Activated T-helper 2 cell treated with anti-CD3 and anti-CD28 coated beads, Interferon-gamma antibody, Interleukin-2, Interleukin-4, amounts not matched to agents 10 μg/mL and 5 μg/mL and 100 μg/mL, durations not matched to agents 14 hours and 24 hours and 36 hours (primary cell): ENCODE results near the gene SLAMF8. TPM values are rescaled to one million over a fixed set of nuclear protein-coding genes. Genes with fewer than 3 reads are reported as not detected.

Experiments
- DNase-seq: peaks from one replicate; pipeline ENCODE4 v3.0.0; 2021; ENCODE audit warnings: low spot score
- H3K27ac Mint-ChIP-seq: one replicate; pipeline ENCODE4 v1.8.0; 2021; ENCODE audit warnings: mixed read lengths
- H3K27me3 Mint-ChIP-seq: one replicate; pipeline ENCODE4 v1.8.0; 2021; ENCODE audit warnings: low read depth, mixed read lengths
- H3K36me3 Mint-ChIP-seq: one replicate; pipeline ENCODE4 v1.8.0; 2021; ENCODE audit warnings: low read depth, mixed read lengths
- H3K4me1 Mint-ChIP-seq: one replicate; pipeline ENCODE4 v1.8.0; 2021; ENCODE audit warnings: low read depth, mixed read lengths
- H3K4me3 Mint-ChIP-seq: one replicate; pipeline ENCODE4 v1.8.0; 2021; ENCODE audit warnings: low read depth, mild to moderate bottlenecking, moderate library complexity, mixed read lengths
- H3K9me3 Mint-ChIP-seq: one replicate; pipeline ENCODE4 v1.8.0; 2021; ENCODE audit warnings: mixed read lengths
- intact Hi-C: fragments of 100-400 bp; cut with micrococcal nuclease; formaldehyde crosslinking; loops from one replicate; pipeline ENCODE4 v1.15.1; 2023
- total RNA-seq: library from RNA; stranded (reverse); gene quantifications from 2 replicates; pipeline ENCODE4 v1.2.3, GENCODE V29; 2022

The SLAMF8 gene
- 0.34 and 0.71 TPM in 2 replicates for total RNA-seq

- intact Hi-C loops: no loop called here
- H3K36me3 Mint-ChIP-seq: peaks cover 5% of the 10 kb centered on the region
- H3K4me3 Mint-ChIP-seq: no peak within 1 kb of the TSS
- peak within 1 kb of the TSS; percentile 39 for H3K27ac Mint-ChIP-seq
- H3K27me3 Mint-ChIP-seq: peaks cover 8% of the 10 kb centered on the region
- peaks cover 38% of the 10 kb centered on the region for H3K4me1 Mint-ChIP-seq
- peak; percentile 35 for DNase-seq
- no peaks in the 10 kb centered on the region for H3K9me3 Mint-ChIP-seq
Measured at GRCh38 chr1:159826441-159827101, at the start of gene SLAMF8. TSS of gene SLAMF8 (plus strand) at chr1:159826873. CDS start at chr1:159826899, 26 bp downstream.

DNA sequence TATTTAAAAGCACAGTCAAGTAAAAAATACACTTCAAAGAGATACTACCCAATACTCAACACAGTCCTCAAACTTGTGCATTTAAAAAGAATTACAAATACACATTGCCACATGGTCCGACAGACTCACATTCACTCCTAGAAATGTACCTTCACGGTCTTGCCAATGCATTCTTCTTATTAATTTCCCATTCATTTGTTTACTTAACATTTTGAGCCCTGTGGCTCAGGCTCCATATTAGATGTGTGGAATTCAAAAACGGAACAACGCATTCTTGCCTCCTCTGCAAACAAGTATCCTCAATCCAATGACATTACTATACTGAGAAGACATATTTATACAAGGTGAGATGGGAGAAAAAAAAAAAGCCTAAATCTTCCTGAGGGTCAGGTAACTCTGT lies 48.4 kb upstream of the SLAMF8 start:
- H3K4me3 Mint-ChIP-seq: no peak overlapping the region
- H3K4me1 Mint-ChIP-seq: peaks cover 7% of the 10 kb centered on the region
- intact Hi-C loops: no loop called here
- no peaks in the 10 kb centered on the region for H3K9me3 Mint-ChIP-seq
- H3K36me3 Mint-ChIP-seq: no peaks in the 10 kb centered on the region
- no peak overlapping the region for H3K27ac Mint-ChIP-seq
- DNase-seq: no peak
- peaks cover 21% of the 10 kb centered on the region for H3K27me3 Mint-ChIP-seq

DNA sequence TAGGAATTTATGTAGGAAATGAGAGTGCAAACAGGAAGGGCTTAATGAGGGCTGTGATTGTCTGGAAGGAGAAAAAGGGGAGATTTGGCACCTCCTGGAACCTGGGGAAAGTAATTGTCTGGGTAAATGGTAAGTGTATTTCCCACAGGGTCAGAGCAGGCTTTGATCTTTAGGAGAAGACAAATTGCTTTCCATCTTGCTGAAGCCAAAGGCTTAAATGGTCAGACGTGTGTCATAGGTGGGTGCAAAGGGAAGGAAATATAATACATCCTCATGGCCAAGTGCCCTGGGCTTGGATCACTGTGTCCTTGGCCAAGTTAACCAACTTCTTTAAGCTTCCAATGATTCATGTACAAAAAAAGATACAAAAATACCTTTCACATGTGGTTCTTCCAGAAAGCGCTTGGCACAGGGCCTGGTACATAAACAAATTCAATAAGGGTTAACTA lies 47.2 kb upstream of the SLAMF8 start:
- H3K27me3 Mint-ChIP-seq: peaks cover 21% of the 10 kb centered on the region

GRCh38 chr1:159780583-159781582 lies 45.8 kb upstream of the SLAMF8 start, which contains the start of gene DUSP23:
TSS of gene DUSP23 (plus strand) at chr1:159780962. CDS start at chr1:159781101, 139 bp downstream.
- intact Hi-C loops: loop anchor here (1.0 to 5.0 kb wide), 5 partner anchors 41 to 251 kb away; partner anchors contain the start of gene PIGM
- Mint-ChIP-seq H3K9me3 (no peaks in the 10 kb centered on the region), H3K4me3 (peak within 1 kb of the TSS; percentile 73), H3K4me1 (peaks cover 7% of the 10 kb centered on the region), H3K27ac (peak within 1 kb of the TSS; percentile 39), H3K36me3 (no peaks in the 10 kb centered on the region), H3K27me3 (peaks cover 18% of the 10 kb centered on the region)
- peak; percentile 96 for DNase-seq

More for the DNA sequence above, 47.2 kb upstream of the SLAMF8 start:
- intact Hi-C loops: no loop called here
- peaks cover 7% of the 10 kb centered on the region for H3K4me1 Mint-ChIP-seq
- no peak overlapping the region for H3K4me3 Mint-ChIP-seq
- no peaks in the 10 kb centered on the region for H3K36me3 Mint-ChIP-seq
- DNase-seq: no peak
- H3K9me3 Mint-ChIP-seq: no peaks in the 10 kb centered on the region
- no peak overlapping the region for H3K27ac Mint-ChIP-seq

GRCh38 chr1:159781992-159782391 lies 44.7 kb upstream of the SLAMF8 start:
- intact Hi-C loops: loop anchor here (2.0 to 5.0 kb wide), 3 partner anchors 40 to 250 kb away; partner anchors contain the start of gene PIGM
- H3K9me3 Mint-ChIP-seq: no peaks in the 10 kb centered on the region
- peaks cover 7% of the 10 kb centered on the region for H3K4me1 Mint-ChIP-seq
- DNase-seq: no peak
- no peaks in the 10 kb centered on the region for H3K36me3 Mint-ChIP-seq
- peak overlapping the region; percentile 73 for H3K4me3 Mint-ChIP-seq
- H3K27me3 Mint-ChIP-seq: peaks cover 19% of the 10 kb centered on the region
- H3K27ac Mint-ChIP-seq: no peak overlapping the region

DNA sequence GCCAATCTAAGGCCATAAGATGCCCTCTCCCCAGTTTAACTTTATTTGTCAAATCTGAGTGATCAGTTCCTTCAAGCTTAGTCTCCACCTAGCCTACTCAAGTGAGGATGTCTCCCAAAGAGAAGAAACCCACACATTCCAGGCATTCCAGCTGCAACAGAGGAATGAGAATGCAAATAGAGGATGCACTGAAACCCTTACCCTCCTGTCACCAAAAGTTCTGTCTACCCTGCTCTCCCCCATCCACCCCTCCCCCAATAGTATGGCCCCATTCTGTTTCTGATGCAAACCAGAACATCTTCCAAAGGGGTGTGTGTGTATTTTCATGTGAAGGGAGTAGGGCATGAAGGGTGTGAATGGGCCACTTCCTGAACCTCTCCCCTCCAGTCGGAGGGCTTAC lies 42.9 kb upstream of the SLAMF8 start:
- Mint-ChIP-seq H3K4me3 (no peak overlapping the region), H3K27ac (no peak overlapping the region), H3K36me3 (no peaks in the 10 kb centered on the region), H3K4me1 (peaks cover 7% of the 10 kb centered on the region), H3K9me3 (no peaks in the 10 kb centered on the region), H3K27me3 (peaks cover 12% of the 10 kb centered on the region)
- no peak for DNase-seq
- intact Hi-C loops: loop anchor here (5.0 kb wide), 2 partner anchors 39 to 249 kb away; partner anchors contain the start of gene PIGM

DNA sequence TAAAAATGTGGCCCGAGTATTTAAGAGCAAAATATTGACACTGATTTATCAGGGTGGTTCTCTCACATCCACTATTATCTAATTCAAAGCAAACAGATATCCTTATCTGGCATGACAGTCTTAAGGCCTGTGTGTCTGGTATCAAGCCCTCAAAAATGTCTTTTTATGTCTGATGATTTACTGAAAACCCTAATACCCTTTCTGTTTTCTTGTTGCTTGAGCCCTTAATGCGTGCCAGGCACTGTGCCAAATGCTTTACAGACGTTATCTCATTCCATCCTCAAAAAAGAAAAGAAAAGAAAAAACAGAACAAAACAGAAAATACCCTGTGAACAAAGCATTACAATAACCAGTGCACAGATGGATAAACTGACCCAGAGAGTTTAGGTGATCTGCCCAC lies 40.2 kb upstream of the SLAMF8 start:
- Mint-ChIP-seq H3K36me3 (no peaks in the 10 kb centered on the region), H3K27me3 (peaks cover 9% of the 10 kb centered on the region), H3K4me1 (peaks cover 3% of the 10 kb centered on the region), H3K4me3 (no peak overlapping the region), H3K27ac (no peak overlapping the region), H3K9me3 (no peaks in the 10 kb centered on the region)
- intact Hi-C loops: no loop called here
- DNase-seq: no peak

DNA sequence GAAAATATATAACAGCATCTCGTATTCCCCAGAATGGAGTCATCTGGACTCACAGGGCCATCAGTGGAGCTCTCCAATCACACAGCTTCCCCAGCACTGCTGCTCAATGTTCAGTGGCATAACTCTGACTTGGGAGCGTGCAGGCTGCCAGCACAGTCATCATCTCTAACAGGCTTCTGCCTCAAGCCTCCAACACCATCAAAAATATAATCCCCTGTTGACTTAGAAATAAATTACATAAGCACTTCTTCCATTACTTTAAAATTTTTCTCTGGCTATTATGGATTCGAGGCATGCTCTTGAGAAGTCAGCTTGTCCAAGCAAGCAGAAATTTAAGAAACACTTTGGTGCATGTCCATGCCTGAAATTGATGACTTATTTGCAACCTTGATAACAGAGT lies 39.7 kb upstream of the SLAMF8 start:
- intact Hi-C loops: no loop called here
- H3K4me1 Mint-ChIP-seq: no peaks in the 10 kb centered on the region

GRCh38 chr1:159790237-159790917 lies 36.3 kb upstream of the SLAMF8 start:
- Mint-ChIP-seq H3K27ac (no peak overlapping the region), H3K4me1 (no peaks in the 10 kb centered on the region), H3K4me3 (no peak overlapping the region), H3K27me3 (peaks cover 13% of the 10 kb centered on the region), H3K36me3 (no peaks in the 10 kb centered on the region), H3K9me3 (no peaks in the 10 kb centered on the region)
- no peak for DNase-seq
- intact Hi-C loops: no loop called here

More for the DNA sequence above, 39.7 kb upstream of the SLAMF8 start:
- H3K36me3 Mint-ChIP-seq: no peaks in the 10 kb centered on the region
- DNase-seq: no peak
- H3K27me3 Mint-ChIP-seq: peaks cover 9% of the 10 kb centered on the region
- H3K9me3 Mint-ChIP-seq: no peaks in the 10 kb centered on the region
- H3K4me3 Mint-ChIP-seq: no peak overlapping the region
- H3K27ac Mint-ChIP-seq: no peak overlapping the region

DNA sequence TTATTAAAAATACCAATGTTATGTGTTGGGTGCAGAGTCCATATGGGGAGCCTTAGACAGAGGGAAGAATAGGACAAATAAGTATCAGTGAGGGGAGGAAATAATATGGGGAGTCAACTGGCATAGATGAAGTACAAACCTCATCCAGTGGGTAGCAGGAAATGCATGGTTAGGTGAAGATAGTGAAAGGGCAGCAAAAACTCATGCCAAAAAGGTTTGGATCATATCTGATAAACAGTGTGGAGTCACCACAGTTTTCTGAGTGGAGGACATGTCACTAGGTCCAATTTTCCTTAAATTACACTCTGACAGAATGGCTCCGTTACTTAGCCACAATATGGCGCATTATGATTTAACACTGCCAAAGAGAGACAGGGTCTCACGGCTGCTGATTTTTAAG lies 35.6 kb upstream of the SLAMF8 start:
- intact Hi-C loops: no loop called here
- no peak overlapping the region for H3K4me3 Mint-ChIP-seq
- H3K27me3 Mint-ChIP-seq: peaks cover 13% of the 10 kb centered on the region
- H3K36me3 Mint-ChIP-seq: no peaks in the 10 kb centered on the region
- H3K9me3 Mint-ChIP-seq: no peaks in the 10 kb centered on the region
- no peak overlapping the region for H3K27ac Mint-ChIP-seq
- H3K4me1 Mint-ChIP-seq: no peaks in the 10 kb centered on the region
- no peak for DNase-seq

DNA sequence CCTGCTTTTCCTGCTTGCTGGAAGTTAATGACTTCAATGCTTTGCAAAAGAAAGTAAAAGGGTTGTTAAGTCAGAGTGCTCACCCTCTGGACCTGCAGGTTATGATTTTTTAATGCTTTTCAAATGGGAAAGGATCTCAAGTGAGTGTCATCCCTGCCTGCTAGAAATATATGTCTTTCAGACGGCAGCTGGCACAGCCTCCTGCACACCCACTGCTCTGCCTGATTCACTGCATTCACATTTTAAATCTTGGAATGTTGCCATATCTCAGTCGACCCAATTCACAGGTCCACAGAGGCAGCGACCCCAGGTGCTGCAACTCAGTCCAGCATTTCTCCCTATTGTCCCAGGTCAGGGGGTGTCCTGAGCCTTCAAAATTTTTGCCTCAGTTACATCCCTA lies 35.2 kb upstream of the SLAMF8 start:
- H3K27ac Mint-ChIP-seq: no peak overlapping the region
- no peaks in the 10 kb centered on the region for H3K36me3 Mint-ChIP-seq
- H3K4me1 Mint-ChIP-seq: no peaks in the 10 kb centered on the region
- H3K27me3 Mint-ChIP-seq: peaks cover 15% of the 10 kb centered on the region
- no peak for DNase-seq
- no peaks in the 10 kb centered on the region for H3K9me3 Mint-ChIP-seq
- intact Hi-C loops: no loop called here
- H3K4me3 Mint-ChIP-seq: no peak overlapping the region

DNA sequence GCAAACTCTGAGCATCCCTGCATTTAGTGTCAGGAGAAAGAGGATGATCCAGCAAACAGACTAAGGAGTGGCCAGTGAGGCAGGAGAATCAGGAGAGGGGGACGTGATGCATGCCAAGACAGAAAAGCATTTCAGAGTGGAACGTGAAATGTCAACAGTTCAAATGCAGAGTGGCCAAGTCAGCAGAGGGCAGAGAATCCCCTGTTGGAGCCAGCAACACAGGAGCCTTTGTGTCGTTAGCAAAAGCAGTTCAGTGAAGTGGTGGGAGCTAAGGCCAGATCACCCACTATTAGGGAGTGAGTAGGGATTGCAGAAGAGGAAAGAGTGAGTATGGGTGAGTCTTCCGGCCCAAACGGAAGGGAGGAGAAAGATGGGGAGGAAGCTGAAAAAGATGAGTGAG lies 31.1 kb upstream of the SLAMF8 start:
- no peak for DNase-seq
- intact Hi-C loops: no loop called here
- Mint-ChIP-seq H3K27ac (no peak overlapping the region), H3K4me1 (peaks cover 9% of the 10 kb centered on the region), H3K9me3 (no peaks in the 10 kb centered on the region), H3K4me3 (no peak overlapping the region), H3K36me3 (no peaks in the 10 kb centered on the region), H3K27me3 (peaks cover 29% of the 10 kb centered on the region)
